ENCODE results near the gene XPO1. TPM values are rescaled to one million over a fixed set of nuclear protein-coding genes. Genes with fewer than 3 reads are reported as not detected.

The XPO1 gene
- total RNA-seq, 1 donor from 2014 or later, result 217 TPM

DNA sequence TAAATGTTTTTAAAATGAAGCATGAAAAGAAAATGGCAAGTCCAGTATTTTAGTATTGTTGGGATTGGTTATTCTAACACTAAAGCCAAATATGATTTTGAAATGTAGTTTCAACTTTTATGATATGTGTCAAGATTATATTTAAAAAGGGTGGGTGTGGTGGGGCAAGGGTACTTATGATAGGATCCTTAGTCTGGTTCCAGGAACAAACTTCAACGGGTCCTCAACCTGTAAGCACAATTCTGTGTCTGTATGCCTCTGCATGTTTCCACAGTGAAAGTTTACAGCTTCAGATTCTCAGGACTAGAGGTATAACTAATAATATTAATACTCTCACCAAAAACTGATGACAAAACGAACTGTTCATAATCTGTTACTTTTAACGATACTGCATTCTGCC, 73.1 kb downstream of the XPO1 start:
- Mint-ChIP-seq H3K27me3 (no peaks in the 10 kb centered on the region), H3K9me3 (no peaks in the 10 kb centered on the region), H3K4me3 (peak overlapping the region; percentile 66), H3K36me3 (ENCODE audit: low read depth) (peaks cover 29% of the 10 kb centered on the region), H3K4me1 (peaks cover 64% of the 10 kb centered on the region), H3K27ac (peak overlapping the region; percentile 81)
- ChIA-PET POLR2A (interaction anchor here (1.0 kb wide), 2 partner anchors 11 to 74 kb away, joined by 3 read pairs; partner anchors contain the start of gene XPO1), CTCF (interaction anchor here (0.9 kb wide), 1 partner anchor 39 kb away, joined by 5 read pairs; no protein-coding TSS in a partner anchor)
- ATAC-seq (ENCODE audit: low read depth) (no peak), DNase-seq (no peak)
- TF ChIP-seq, protein P1, sequence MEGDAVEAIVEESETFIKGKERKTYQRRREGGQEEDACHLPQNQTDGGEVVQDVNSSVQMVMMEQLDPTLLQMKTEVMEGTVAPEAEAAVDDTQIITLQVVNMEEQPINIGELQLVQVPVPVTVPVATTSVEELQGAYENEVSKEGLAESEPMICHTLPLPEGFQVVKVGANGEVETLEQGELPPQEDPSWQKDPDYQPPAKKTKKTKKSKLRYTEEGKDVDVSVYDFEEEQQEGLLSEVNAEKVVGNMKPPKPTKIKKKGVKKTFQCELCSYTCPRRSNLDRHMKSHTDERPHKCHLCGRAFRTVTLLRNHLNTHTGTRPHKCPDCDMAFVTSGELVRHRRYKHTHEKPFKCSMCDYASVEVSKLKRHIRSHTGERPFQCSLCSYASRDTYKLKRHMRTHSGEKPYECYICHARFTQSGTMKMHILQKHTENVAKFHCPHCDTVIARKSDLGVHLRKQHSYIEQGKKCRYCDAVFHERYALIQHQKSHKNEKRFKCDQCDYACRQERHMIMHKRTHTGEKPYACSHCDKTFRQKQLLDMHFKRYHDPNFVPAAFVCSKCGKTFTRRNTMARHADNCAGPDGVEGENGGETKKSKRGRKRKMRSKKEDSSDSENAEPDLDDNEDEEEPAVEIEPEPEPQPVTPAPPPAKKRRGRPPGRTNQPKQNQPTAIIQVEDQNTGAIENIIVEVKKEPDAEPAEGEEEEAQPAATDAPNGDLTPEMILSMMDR (IDR thresholded peaks at IDR 0.05), result no peak
- intact Hi-C loops (cut with micrococcal nuclease), result no loop called here

DNA sequence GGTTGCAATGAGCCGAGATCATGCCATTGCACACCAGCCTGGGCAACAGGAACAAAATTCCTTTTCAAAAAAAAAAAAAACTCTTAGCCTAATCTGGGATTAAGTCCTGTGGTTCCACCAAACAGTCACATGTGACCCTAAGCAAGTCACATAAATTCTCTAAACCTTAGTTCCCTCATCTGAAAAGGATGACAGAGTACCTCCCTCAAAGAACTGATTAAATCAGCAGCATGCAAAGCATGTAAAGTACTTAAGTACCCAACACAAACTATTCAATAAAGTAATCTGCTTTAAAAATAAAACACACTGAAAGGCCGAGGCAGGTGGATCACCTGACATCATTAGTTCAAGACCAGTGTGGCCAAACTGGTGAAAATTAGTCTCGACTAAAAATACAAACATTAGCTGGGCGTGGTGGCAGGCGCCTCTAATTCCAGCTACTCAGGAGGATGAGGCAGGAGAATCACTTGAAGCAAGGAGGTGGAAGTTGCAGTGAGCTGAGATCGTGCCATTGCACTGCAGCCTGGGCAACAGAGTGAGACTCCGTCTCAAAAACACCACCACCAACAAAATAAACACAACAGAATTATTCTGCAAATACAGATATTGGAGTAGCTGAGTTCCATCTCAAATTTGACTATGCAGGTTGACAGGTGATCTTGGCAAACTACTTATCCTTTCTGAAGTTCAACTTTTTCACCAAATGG, 74.2 kb downstream of the XPO1 start:
- ChIA-PET POLR2A (interaction anchor here (0.7 to 3.0 kb wide), 5 partner anchors 9 to 73 kb away, joined by 3 to 12 read pairs (median 5); no protein-coding TSS in a partner anchor), CTCF (interaction anchor here (1.4 kb wide), 1 partner anchor 38 kb away, joined by 4 read pairs; no protein-coding TSS in a partner anchor)
- DNase-seq (no peak), ATAC-seq (ENCODE audit: low read depth) (peak; percentile 29)
- H3K27ac Mint-ChIP-seq, result peak overlapping the region; percentile 81
- H3K9me3 Mint-ChIP-seq, result no peaks in the 10 kb centered on the region
- no peaks in the 10 kb centered on the region for H3K27me3 Mint-ChIP-seq
- peaks cover 66% of the 10 kb centered on the region for H3K4me1 Mint-ChIP-seq
- TF ChIP-seq, protein P1 (IDR thresholded peaks at IDR 0.05), result no peak
- intact Hi-C loops (cut with micrococcal nuclease), result loop anchor here (1.0 kb wide), 3 partner anchors 7 to 38 kb away; partner anchors contain the start of gene USP34
- peak overlapping the region; percentile 66 for H3K4me3 Mint-ChIP-seq
- peaks cover 29% of the 10 kb centered on the region for H3K36me3 Mint-ChIP-seq (ENCODE audit: low read depth)

DNA sequence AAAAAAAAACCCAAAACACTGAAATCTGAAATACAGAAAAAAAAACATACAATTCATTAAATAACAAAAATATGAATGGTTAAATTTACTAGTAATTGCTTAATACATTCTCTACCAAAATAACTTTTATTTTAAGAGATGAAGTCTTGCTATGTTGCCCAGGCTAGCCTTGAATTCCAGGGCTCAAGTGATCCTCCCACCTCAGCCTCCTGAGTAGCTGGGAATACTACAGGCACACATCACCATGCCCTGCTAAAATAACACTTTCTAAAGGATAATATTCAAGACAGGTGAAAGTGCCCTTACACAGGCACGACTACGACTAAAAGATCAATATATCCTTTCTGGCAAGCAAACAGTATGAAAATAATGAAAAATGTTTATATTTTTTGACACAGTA, 76.8 kb downstream of the XPO1 start:
- POLR2A ChIA-PET, result interaction anchor here (0.7 to 3.0 kb wide), 3 partner anchors 11 to 838 kb away, joined by 3 to 12 read pairs (median 6); no protein-coding TSS in a partner anchor
- Mint-ChIP-seq H3K27ac (no peak overlapping the region), H3K4me3 (no peak overlapping the region)

DNA sequence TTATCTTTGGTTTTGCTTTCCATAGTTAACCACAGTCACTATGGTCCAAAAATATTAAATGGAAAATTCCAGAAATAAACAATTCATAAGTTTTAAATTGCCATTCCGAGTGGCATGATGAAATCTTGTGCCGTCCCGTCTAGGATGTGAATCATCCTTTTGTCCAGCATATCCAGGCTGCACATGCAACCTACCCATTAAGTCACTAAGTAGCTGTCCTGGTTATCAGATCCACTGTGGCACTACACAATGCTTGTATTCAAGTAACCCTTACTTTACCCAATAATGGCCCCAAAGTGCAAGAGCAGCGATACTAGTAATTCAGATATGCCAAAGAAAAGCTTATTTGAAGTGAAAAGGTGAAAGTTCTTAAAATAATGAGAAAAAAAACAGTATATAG, 78.0 kb downstream of the XPO1 start:
- no peak overlapping the region for H3K4me3 Mint-ChIP-seq
- H3K27me3 Mint-ChIP-seq, result no peaks in the 10 kb centered on the region
- ATAC-seq (ENCODE audit: low read depth), result no peak
- no peaks in the 10 kb centered on the region for H3K9me3 Mint-ChIP-seq
- H3K4me1 Mint-ChIP-seq, result peaks cover 78% of the 10 kb centered on the region
- H3K27ac Mint-ChIP-seq, result no peak overlapping the region
- no peak for DNase-seq
- POLR2A ChIA-PET, result interaction anchor here (0.6 to 1.7 kb wide), 4 partner anchors 10 to 125 kb away, joined by 3 to 5 read pairs (median 3); no protein-coding TSS in a partner anchor
- H3K36me3 Mint-ChIP-seq (ENCODE audit: low read depth), result peaks cover 27% of the 10 kb centered on the region
- TF ChIP-seq, protein P1 (IDR thresholded peaks at IDR 0.05), result no peak
- CTCF ChIA-PET, result interaction anchor here (0.7 kb wide), 1 partner anchor 34 kb away, joined by 5 read pairs; no protein-coding TSS in a partner anchor
- intact Hi-C loops (cut with micrococcal nuclease), result no loop called here

More for the DNA sequence above, 76.8 kb downstream of the XPO1 start:
- H3K36me3 Mint-ChIP-seq (ENCODE audit: low read depth), result peaks cover 19% of the 10 kb centered on the region
- H3K9me3 Mint-ChIP-seq, result no peaks in the 10 kb centered on the region
- DNase-seq (no peak), ATAC-seq (ENCODE audit: low read depth) (no peak)
- H3K4me1 Mint-ChIP-seq, result peaks cover 70% of the 10 kb centered on the region
- CTCF ChIA-PET, result no interaction called here
- TF ChIP-seq, protein P1 (IDR thresholded peaks at IDR 0.05), result no peak
- no peaks in the 10 kb centered on the region for H3K27me3 Mint-ChIP-seq
- intact Hi-C loops (cut with micrococcal nuclease), result no loop called here

DNA sequence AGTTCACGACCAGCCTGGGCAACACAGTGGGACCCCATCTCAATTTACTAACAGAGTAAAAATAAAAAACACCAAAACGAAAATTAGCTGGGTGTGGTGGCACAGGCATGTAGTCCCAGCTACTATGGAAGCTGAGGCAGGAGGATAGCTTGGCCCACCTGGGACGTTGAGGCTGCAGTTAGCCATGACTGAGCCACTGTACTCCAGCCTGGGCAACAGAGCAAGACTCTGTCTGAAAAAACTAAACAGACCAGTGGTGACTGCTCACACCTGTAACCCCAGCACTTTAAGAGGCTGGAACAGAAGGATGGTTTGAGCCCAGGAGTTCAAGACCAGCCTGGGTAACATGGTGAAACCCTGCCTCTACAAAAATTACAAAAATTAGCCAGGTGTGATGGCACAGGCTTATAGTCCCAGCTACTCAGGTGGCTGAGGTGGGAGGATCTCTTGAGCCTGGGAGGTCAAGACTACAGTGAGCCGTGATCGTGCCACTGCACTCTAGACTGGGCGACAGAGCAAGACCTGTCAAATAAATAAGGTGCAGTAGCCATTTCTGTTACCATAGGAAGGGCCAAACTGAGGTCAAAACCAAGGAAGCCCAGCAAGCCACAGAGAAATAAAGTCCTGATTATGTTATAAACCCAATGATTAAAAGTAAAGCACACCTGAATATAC, 81.3 kb downstream of the XPO1 start:
- H3K27ac Mint-ChIP-seq, result no peak overlapping the region
- TF ChIP-seq, protein P1 (IDR thresholded peaks at IDR 0.05), result no peak
- ATAC-seq (ENCODE audit: low read depth) (no peak), DNase-seq (no peak)
- intact Hi-C loops (cut with micrococcal nuclease), result loop anchor here (2.0 kb wide), 1 partner anchor 14 kb away; no protein-coding TSS in a partner anchor
- no peaks in the 10 kb centered on the region for H3K9me3 Mint-ChIP-seq
- peaks cover 68% of the 10 kb centered on the region for H3K4me1 Mint-ChIP-seq
- H3K4me3 Mint-ChIP-seq, result no peak overlapping the region
- ChIA-PET POLR2A (interaction anchor here (0.5 kb wide), 1 partner anchor 16 kb away, joined by 3 read pairs; no protein-coding TSS in a partner anchor), CTCF (no interaction called here)
- H3K36me3 Mint-ChIP-seq (ENCODE audit: low read depth), result peaks cover 27% of the 10 kb centered on the region
- no peaks in the 10 kb centered on the region for H3K27me3 Mint-ChIP-seq

Data from activated B cell treated with CpG ODN at 0.5 μM for 24 hours (primary cell).